B cell (primary cell): ENCODE data around the gene RHNO1. TPM values are rescaled to one million over a fixed set of nuclear protein-coding genes. Genes with fewer than 3 reads are reported as not detected.

Experiments used
- ATAC-seq: fragments of 200-7000 bp; cut with Tn5 transposase; one replicate; pipeline ENCODE4 v1.10.0; 2021; ENCODE audit warnings: low read depth, mild to moderate bottlenecking, moderate number of reproducible peaks, moderate library complexity
- CTCF ChIA-PET: fragments of 350-600 bp; sonication (Branson Sonifier 250); formaldehyde crosslinking; loops from one replicate; lab custom pipeline; 2021; ENCODE audit warnings: antibody characterized with exemption, inconsistent platforms; lab: Charles Lee
- POLR2A ChIA-PET: fragments of 350-600 bp; sonication (Branson Sonifier 250); formaldehyde crosslinking; loops from one replicate; lab custom pipeline; 2021; ENCODE audit warnings: antibody characterized with exemption; lab: Charles Lee
- DNase-seq: peaks from one replicate; pipeline ENCODE4 v3.0.0; 2013
- H2AFZ ChIP-seq: 2 replicates; pipeline ENCODE4 v1.6.1; 2012; ENCODE audit warnings: mild to moderate bottlenecking, low read depth, low read length; ENCODE audit not compliant: insufficient read depth, poor library complexity, severe bottlenecking
- H3K27ac ChIP-seq, 2 donors: 1 replicate in 1 of 2; 2 replicates in 1 of 2; pipeline ENCODE4 v1.5.1; 2012 to 2013; ENCODE audit warnings: low read length in 2 of 2, mild to moderate bottlenecking in 2 of 2, moderate library complexity in 1 of 2
- H3K27me3 ChIP-seq, 4 experiments: fragments of 200-600 bp in 1 of 4; sonication (generic) in 1 of 4; replicated peaks in 1 of 4; 1 replicate in 2 of 4; 2 replicates in 2 of 4; pipeline versions ENCODE4 v1.6.1 to v1.7.0; 2013 to 2016; ENCODE audit warnings: low read length in 3 of 4, mild to moderate bottlenecking in 2 of 4, mixed read lengths in 1 of 4, moderate library complexity in 1 of 4; ENCODE audit not compliant: insufficient read depth in 4 of 4, control insufficient read depth in 3 of 4; ENCODE audit errors: control extremely low read depth in 1 of 4
- H3K36me3 ChIP-seq, 2 experiments: replicated peaks in 1 of 2; 1 replicate in 1 of 2; 2 replicates in 1 of 2; pipeline versions ENCODE4 v1.6.1 to v1.7.1; 2013; ENCODE audit warnings: low read length in 1 of 2; ENCODE audit not compliant: insufficient read depth in 2 of 2, control insufficient read depth in 1 of 2; ENCODE audit errors: control extremely low read depth in 1 of 2, extremely low read depth in 1 of 2
- H3K4me1 ChIP-seq, 2 donors: fragments of 200-600 bp in 1 of 2; sonication (generic) in 1 of 2; 1 replicate in 1 of 2; 2 replicates in 1 of 2; pipeline versions ENCODE4 v1.5.1 to v1.6.1; 2013 to 2017; ENCODE audit warnings: low read length in 2 of 2; ENCODE audit not compliant: control insufficient read depth in 2 of 2, insufficient read depth in 2 of 2
- H3K4me2 ChIP-seq: replicated peaks from 2 replicates; pipeline ENCODE3; 2012; ENCODE audit warnings: mild to moderate bottlenecking, low read depth, low read length; ENCODE audit not compliant: poor library complexity, severe bottlenecking
- H3K4me3 ChIP-seq, 5 experiments: fragments of 200-600 bp in 1 of 5; sonication (generic) in 1 of 5; 1 replicate in 3 of 5; 2 replicates in 2 of 5; pipeline versions ENCODE4 v1.5.1 to v1.7.0; 2011 to 2016; ENCODE audit warnings: low read length in 4 of 5, mild to moderate bottlenecking in 4 of 5, low read depth in 2 of 5, control low read depth in 1 of 5, moderate library complexity in 1 of 5; ENCODE audit not compliant: insufficient read depth in 1 of 5; ENCODE audit errors: control extremely low read depth in 1 of 5, extremely low read depth in 1 of 5
- H3K79me2 ChIP-seq: fragments of 200-600 bp; sonication (generic); one replicate; pipeline ENCODE4 v1.6.0; 2016; ENCODE audit warnings: low read length; ENCODE audit not compliant: control insufficient read depth, insufficient read depth
- H3K9ac ChIP-seq: fragments of 200-600 bp; sonication (generic); 2 replicates; pipeline ENCODE4 v1.6.1; 2017; ENCODE audit warnings: mild to moderate bottlenecking, low read length, moderate library complexity
- H3K9me3 ChIP-seq, 3 donors: one replicate each; pipeline versions ENCODE4 v1.6.1 to v1.7.1; 2013; ENCODE audit warnings: low read length in 2 of 3; ENCODE audit not compliant: control insufficient read depth in 2 of 3, insufficient read depth in 1 of 3; ENCODE audit errors: control extremely low read depth in 1 of 3
- H4K20me1 ChIP-seq: 2 replicates; pipeline ENCODE4 v1.6.0; 2012; ENCODE audit warnings: mild to moderate bottlenecking, low read length; ENCODE audit not compliant: insufficient read depth, control insufficient read depth, poor library complexity, severe bottlenecking
- H3K27ac Mint-ChIP-seq: one replicate; pipeline ENCODE4 v1.8.0; 2021; ENCODE audit warnings: mixed read lengths
- H3K27me3 Mint-ChIP-seq: one replicate; pipeline ENCODE4 v1.8.0; 2021; ENCODE audit warnings: mixed read lengths
- H3K4me1 Mint-ChIP-seq: one replicate; pipeline ENCODE4 v1.8.0; 2021; ENCODE audit warnings: mixed read lengths
- H3K4me3 Mint-ChIP-seq: one replicate; pipeline ENCODE4 v1.8.0; 2021; ENCODE audit warnings: mixed read lengths
- H3K9me3 Mint-ChIP-seq: one replicate; pipeline ENCODE4 v1.8.0; 2022; ENCODE audit warnings: mixed read lengths; ENCODE audit not compliant: insufficient read depth
- EZH2 ChIP-seq: IDR thresholded peaks from 2 replicates; pipeline ENCODE4 v1.6.1; 2012; ENCODE audit warnings: borderline replicate concordance, low read depth, mild to moderate bottlenecking, moderate library complexity, low read length; ENCODE audit not compliant: insufficient read depth, poor library complexity, severe bottlenecking
- WGBS: methylation state at CpG from one replicate; pipeline ENCODE4 v1.1.5; 2013; ENCODE audit warnings: missing lambda C conversion rate; ENCODE audit not compliant: insufficient coverage; 5-methylcytosine and 5-hydroxymethylcytosine counted together
- intact Hi-C: fragments of 100-400 bp; cut with micrococcal nuclease; formaldehyde crosslinking; loops from one replicate; pipeline ENCODE4 v1.10.0; 2022
- polyA plus RNA-seq: library from polyadenylated mRNA; depleted of rRNA; stranded (reverse); fragments of >200 nt; gene quantifications from 2 replicates; pipeline ENCODE4 v1.2.3, GENCODE V29; 2012
- total RNA-seq, 2 donors: library from RNA; stranded (reverse); fragments of 120-200 nt in 1 of 2; gene quantifications; 1 replicate in 1 of 2; 2 replicates in 1 of 2; pipeline versions ENCODE4 v1.2.3 to v1.2.4, GENCODE V29; 2013 to 2022
- TF ChIP-seq, protein P1 (sequence below): fragments of 200-600 bp; IDR thresholded peaks from one replicate; pipeline ENCODE4 v1.8.0; 2022; ENCODE audit warnings: antibody characterized with exemption, mild to moderate bottlenecking

RHNO1 gene
- total and polyA plus RNA-seq, 2 donors (not counting 1 experiment from before 2014, with no cell fraction given) = 13.3 to 13.5 TPM

DNA sequence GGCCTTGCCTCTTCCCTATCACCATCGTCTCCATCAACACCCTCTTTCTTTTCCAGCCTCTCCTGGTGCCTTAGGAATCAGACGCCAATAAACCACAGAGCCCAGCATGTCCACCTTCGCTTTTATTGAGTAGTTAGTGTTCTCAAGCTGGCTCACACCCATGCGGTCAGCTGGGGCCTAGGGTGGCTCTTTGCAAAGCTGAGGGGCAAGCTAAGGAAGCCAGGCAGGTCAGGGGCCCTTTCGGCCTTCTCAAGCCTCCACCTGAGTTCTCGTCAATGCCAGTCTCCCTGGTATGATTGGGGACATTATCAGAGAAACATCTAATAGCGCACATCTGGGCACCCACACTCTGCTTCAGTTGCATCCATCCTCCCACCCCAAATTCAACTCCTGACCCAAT, 19.4 kb upstream of the RHNO1 start:
- H3K4me2 ChIP-seq = no peak overlapping the region
- H3K79me2 ChIP-seq = no peaks in the 10 kb centered on the region
- H4K20me1 ChIP-seq = no peaks in the 10 kb centered on the region
- no peak overlapping the region for H2AFZ ChIP-seq
- H3K4me1 ChIP-seq = no peaks in the 10 kb centered on the region
- Mint-ChIP-seq H3K4me3 (no peak overlapping the region), H3K27ac (no peak overlapping the region), H3K27me3 (no peaks in the 10 kb centered on the region), H3K9me3 (no peaks in the 10 kb centered on the region), H3K4me1 (no peaks in the 10 kb centered on the region)
- no peak overlapping the region for H3K27ac ChIP-seq
- DNase-seq (no peak), ATAC-seq (no peak)
- ChIA-PET CTCF (no interaction called here), POLR2A (no interaction called here)
- 95% methylated on average over 4 of the region's 7 CpGs for WGBS
- no peak overlapping the region for H3K9ac ChIP-seq
- H3K9me3 ChIP-seq = no peaks in the 10 kb centered on the region
- intact Hi-C loops = loop anchor here (10.0 kb wide), 1 partner anchor 177 kb away; no protein-coding TSS in a partner anchor
- peaks cover 0 to 10% of the 10 kb centered on the region in 2 experiments for H3K36me3 ChIP-seq
- no peak overlapping the region for H3K4me3 ChIP-seq
- no peaks in the 10 kb centered on the region for H3K27me3 ChIP-seq
- TF ChIP-seq, protein P1, sequence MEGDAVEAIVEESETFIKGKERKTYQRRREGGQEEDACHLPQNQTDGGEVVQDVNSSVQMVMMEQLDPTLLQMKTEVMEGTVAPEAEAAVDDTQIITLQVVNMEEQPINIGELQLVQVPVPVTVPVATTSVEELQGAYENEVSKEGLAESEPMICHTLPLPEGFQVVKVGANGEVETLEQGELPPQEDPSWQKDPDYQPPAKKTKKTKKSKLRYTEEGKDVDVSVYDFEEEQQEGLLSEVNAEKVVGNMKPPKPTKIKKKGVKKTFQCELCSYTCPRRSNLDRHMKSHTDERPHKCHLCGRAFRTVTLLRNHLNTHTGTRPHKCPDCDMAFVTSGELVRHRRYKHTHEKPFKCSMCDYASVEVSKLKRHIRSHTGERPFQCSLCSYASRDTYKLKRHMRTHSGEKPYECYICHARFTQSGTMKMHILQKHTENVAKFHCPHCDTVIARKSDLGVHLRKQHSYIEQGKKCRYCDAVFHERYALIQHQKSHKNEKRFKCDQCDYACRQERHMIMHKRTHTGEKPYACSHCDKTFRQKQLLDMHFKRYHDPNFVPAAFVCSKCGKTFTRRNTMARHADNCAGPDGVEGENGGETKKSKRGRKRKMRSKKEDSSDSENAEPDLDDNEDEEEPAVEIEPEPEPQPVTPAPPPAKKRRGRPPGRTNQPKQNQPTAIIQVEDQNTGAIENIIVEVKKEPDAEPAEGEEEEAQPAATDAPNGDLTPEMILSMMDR = no peak
- TF ChIP-seq EZH2 = no peak

DNA sequence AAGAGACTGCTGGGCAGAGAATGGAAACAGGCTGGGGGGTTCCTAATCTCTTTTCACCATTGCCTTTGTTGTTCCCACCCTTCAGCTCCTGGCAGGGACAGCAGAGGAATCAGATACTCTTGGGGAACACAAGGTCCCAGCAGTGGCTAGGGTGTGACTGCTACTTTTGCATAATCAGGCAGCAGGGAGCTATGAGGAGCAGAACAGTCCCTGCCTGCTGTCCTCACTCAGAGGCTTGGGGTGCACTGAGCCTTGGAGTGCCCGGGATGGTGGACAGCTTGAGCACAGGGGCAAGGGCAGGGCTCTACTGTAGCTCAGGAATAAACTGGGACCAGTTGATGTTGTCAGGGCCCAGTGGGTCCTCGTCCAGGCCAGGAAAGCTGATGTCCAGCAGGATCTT, 18.7 kb upstream of the RHNO1 start:
- Histone ChIP-seq H3K4me1 (no peaks in the 10 kb centered on the region), H2AFZ (no peak overlapping the region), H3K4me2 (no peak overlapping the region), H3K79me2 (no peaks in the 10 kb centered on the region), H3K9ac (no peak overlapping the region), H3K36me3 (peaks cover 0 to 10% of the 10 kb centered on the region in 2 experiments), H3K27ac (no peak overlapping the region), H3K27me3 (no peaks in the 10 kb centered on the region), H3K4me3 (no peak overlapping the region), H4K20me1 (no peaks in the 10 kb centered on the region), H3K9me3 (no peaks in the 10 kb centered on the region)
- WGBS = 100% methylated on average over 2 of the region's 2 CpGs
- no peaks in the 10 kb centered on the region for H3K27me3 Mint-ChIP-seq
- no peak for ATAC-seq
- ChIA-PET CTCF (no interaction called here), POLR2A (no interaction called here)
- TF ChIP-seq, protein P1 = no peak
- TF ChIP-seq EZH2 = no peak
- no peak overlapping the region for H3K27ac Mint-ChIP-seq
- H3K4me3 Mint-ChIP-seq = no peak overlapping the region
- DNase-seq = no peak
- H3K4me1 Mint-ChIP-seq = no peaks in the 10 kb centered on the region
- no peaks in the 10 kb centered on the region for H3K9me3 Mint-ChIP-seq
- intact Hi-C loops = loop anchor here (10.0 kb wide), 1 partner anchor 176 kb away; no protein-coding TSS in a partner anchor
